GM11168 (cell line): ENCODE results near the gene LRRN2.
"Not testable (repeated sequence)": the region's sequence is repeated elsewhere in the genome, so short reads cannot be mapped to it uniquely, and the experiment has no call there.

Source experiments
- in situ Hi-C: fragments of 300-500 bp; cut with MboI; formaldehyde crosslinking; loops from one replicate; pipeline ENCODE4 v1.12.0; 2022; ENCODE audit warnings: low sequenced_read_pairs; ENCODE audit not compliant: unreplicated experiment

Gene LRRN2

DNA sequence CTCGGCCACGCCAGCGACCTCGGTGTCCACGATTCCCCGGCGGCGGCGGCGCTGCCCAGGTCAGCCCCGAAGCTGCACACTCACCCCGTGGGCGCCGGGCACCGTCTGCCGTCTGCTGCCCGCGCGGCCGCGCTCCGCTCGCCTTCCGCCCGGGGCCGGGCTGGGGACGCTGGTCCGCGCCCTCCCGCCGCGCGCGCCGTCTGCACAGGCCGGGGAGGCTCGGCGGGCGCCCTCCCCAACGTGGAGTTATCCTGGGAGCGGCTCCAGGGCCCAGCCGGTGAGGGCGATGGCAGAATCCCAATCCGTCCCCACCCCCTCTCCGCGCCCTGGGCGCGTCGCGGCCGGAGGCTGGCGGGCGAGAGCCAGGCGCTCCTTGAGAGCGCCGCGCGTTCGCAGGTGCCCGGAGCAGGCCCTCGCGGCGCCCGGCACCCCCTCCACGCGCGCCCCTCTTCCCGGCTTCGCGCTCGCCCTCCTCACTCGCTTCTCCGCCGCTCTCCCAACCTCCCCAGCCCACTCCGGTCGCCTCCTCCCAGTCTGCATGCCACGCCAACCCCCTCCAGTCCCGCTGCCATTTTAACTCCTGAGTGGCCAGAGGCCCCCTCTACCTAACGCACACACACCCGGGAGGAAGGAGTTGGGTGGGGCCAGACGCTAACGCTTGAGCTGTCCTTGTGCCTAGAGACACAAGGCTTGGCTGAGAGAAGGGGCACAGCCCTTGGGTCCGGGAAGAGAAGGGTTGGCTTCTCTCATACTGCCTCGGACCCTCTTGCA lies at the start of gene LRRN2:
Gene LRRN2 (minus strand): TSS at position 503 of the 771 bp plus-strand sequence. CDS start 65,746 bp downstream, outside the sequence.
- in situ Hi-C loops, result no loop called here

DNA sequence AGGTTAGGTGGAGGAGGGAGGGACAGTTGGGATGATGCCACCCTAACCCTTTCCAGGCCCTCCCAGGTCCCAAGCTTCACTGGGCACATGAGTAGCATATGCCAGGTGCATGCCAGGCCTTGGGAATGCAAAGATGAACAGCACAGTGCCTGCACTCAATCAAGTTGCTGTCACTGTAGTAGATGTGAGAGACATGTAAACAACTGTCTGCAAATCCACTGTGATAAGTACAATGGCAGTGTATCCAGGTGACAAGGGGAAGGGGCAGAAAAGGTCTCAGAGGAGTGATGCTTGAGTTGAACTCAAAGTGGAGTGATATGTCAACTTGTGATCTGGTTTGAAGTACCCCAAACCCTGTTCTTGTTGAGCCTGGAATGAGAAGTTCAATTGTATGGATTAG lies 49.5 kb upstream of the LRRN2 start:
- in situ Hi-C loops, result no loop called here

DNA sequence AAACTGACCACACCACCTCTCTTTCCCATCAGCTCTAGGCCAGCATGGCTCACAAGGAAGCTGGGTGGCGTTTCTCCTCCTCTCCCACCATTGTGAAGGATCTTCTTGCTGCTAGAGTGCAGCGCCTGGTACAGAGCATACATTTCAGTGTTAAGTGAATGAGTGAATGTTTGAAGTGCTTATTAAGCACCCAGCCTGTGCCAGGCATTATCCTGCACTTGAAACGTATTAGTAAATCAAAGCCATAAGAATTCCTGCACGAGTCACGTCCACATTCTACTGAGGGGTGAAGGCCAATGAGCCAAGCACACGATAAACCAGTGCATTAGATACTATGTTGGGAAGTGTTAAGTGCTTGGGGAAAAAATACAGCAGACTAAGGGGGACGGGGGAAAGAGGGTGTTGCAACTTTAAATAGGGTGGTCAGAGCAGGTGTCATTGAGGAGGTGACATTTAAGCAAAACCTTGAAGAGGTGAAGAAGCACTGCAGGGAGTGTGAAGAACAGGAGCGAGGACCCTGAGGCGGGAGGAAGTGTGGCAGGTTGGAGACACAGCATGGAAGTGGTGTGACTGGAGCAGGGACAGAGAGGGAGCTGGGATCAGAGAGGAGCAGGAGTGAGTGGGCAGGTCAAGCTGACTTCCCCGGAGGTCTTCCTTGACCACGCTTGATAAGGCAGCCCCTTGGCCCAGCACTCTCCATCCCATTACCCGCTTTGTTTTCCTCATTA lies 48.5 kb upstream of the LRRN2 start:
- in situ Hi-C loops, result no loop called here

DNA sequence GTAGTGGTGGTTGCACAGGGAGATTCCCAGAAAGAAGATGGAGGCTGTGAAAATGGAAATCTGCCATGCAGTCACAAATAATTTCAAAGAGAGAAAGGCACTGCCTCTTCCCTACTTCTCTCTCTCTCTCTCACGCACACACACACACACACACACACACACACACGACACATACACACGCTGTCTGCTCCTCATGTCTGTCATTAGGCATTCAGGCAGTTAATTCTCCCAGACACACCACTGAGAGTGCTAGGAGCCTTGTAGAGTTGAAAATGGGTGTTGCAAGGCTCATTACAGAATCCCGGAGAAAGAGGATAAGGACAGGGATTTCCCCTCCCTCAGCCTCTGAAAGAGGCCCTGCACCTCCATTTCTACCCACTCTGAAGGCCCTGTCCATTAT lies 47.8 kb upstream of the LRRN2 start:
- in situ Hi-C loops, result no loop called here

DNA sequence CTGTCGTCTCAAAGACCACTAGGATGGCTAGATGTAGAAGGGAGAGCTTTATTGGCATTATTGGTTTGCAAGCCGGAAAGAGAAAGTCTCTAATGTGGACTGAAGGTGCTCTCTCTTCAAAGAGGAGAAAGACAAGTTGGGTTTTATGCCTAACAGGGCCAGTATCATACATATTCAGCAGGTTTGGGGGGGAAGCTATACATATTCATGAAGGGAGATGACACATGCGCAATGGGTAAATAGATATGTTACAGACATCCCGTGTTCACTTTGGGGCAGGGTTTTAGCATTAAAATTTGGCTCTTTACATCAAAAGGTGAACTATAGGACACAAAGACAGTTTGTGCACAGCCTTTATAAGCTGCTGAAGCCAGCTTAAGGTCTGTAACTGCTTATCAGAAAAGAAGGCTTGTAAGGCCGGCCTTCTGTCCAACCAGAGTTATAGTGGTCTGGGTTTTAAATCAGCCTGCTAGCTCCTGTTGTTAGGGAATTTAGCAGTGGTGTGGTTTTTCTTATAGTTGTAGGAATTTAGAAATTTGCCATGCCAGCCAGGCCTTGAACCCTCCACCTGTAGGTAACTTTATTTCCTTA lies 46.5 kb upstream of the LRRN2 start:
- in situ Hi-C loops, result no loop called here

DNA sequence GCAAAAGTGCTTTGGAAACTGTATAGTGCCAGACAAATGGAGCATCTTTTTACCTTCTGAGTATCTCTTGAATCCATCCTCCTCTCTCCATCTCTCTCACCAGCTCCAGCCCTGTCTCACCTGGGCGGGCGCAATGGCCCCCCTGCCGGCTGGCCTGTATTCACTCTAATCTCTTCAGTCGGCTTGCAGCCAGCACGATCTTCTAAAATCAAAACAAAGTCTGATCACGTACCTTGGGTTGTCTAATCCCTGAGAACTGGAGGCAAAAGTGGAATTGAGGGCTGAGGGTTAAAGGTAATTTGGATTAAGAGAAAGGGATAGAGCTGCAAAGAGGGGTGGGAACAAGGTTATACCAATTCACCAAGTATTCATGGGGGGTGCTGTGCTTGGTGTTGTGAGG lies 46.0 kb upstream of the LRRN2 start:
- in situ Hi-C loops, result no loop called here

DNA sequence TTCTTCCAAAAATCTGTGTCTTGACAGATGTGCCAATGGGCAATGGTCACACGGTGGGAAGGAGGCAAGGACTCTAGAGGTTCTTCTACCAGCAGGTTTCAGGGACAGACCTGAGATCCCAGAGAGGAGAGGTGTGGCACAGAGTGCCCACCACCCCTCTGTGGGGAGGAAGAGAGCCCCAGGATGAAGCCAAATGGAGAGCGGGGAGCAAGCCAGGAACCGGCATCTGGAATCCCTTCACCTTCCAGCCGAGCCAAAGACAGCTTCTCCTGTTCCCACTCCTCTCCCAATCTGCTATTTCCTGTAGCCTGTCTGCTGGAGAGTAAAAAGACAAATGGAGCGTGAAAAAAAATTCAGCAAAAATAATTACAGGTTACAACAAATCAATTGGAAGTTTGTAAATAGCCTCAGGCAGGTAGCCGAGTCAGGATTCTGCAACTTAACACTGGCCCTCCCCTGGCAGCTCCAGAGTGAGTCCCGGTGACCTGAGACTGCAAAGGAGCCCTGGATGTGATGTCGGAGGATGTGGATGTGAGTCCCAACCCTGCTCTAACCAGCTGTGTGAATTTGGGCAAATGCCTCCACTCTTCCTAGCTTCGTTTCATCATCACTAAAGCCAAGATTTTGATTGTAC lies 45.4 kb upstream of the LRRN2 start:
- in situ Hi-C loops, result no loop called here

DNA sequence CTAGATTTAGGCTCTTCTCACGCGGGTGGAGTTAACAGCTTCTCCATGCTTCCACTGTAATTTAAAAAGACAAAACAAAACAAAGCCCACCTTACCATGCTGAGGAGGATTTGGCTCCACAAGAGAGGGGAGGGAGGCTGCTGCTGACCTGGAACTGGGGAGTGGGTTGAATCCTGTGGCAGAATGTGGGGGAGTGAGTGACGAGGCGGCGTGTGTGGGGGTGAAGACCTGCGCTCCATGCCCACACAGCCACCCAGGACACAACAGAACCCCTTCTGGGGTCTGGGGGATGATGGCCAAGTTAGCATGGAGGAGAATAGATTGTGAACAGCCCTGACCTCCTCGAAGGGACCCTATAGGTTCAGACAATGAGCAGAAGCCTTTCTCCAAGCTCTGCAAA lies 44.0 kb upstream of the LRRN2 start:
- in situ Hi-C loops, result no loop called here

DNA sequence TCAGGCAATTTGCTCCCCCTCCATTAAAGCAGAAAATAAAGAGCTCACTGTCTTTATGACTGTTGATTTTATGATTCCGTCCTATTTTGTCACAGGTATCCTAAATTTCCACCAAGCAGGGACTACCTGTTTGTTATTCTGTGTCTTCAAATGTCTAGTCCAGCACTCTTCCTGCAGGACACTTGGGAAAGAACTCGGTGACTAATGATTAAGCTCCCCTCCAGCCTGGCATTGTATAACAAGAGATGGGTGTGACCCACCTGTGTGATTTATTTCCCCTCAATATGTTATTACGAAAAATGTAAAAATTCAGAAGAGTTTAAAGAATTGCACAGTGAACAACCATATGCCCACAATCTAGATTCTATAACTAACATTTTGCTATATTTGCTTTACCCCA lies 42.9 kb upstream of the LRRN2 start:
- in situ Hi-C loops, result no loop called here

DNA sequence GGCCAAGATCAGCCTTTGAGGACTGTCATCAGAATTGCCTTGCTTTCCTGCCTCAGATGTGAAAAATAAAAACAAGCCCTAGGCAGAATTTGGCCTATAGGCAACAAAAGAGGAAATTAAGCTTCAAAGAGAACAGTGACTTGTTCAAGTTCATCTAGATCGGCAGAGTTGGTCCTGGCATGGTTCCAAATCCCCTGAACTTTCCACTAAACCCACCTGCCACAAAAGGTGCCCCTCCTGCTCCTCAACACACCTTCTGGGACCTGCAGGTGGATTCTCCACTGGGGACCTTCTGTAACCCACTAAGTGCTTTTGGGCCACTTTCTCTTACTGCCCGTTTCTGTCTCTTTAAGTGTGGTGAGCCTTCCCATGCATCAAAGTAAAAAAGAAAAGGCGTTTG lies 42.5 kb upstream of the LRRN2 start:
- in situ Hi-C loops, result no loop called here

DNA sequence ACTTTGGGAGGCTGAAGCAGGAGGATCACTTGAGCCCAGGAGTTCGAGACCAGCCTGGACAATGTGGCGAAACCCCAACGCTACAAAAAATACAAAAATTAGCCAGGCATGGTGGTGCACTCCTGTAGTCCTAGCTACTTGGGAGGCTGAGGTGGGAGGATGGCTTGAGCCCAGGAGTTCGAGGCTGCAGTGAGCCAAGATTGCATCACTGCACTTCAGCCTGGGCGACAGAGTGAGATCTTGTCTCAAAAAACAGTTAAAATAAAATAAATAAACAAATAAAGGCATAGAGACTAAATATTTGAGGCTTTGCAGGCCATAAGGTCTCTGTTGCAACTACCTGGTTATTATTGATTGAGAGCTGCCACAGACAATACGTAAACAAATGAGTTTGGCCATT lies 41.9 kb upstream of the LRRN2 start:
- in situ Hi-C loops, result not testable (repeated sequence)

DNA sequence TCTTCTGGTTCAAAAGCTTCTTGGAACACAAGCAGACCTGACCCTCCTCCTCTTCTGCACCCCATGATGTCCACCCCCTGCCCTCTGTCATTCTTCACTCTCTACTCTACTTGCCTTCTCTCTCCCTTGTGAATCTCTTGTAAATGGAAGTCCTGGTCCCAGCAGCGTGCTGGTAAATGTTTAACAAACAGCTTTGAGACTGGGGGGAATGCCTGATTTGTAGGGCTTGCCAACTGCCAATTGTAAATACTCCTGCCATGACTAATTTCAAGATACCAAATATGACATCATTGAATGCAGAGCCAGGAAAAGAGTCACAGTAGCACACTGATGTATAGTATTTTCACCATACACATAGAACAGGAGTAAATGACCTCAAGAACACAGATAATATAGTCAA lies 40.9 kb upstream of the LRRN2 start:
- in situ Hi-C loops, result no loop called here

DNA sequence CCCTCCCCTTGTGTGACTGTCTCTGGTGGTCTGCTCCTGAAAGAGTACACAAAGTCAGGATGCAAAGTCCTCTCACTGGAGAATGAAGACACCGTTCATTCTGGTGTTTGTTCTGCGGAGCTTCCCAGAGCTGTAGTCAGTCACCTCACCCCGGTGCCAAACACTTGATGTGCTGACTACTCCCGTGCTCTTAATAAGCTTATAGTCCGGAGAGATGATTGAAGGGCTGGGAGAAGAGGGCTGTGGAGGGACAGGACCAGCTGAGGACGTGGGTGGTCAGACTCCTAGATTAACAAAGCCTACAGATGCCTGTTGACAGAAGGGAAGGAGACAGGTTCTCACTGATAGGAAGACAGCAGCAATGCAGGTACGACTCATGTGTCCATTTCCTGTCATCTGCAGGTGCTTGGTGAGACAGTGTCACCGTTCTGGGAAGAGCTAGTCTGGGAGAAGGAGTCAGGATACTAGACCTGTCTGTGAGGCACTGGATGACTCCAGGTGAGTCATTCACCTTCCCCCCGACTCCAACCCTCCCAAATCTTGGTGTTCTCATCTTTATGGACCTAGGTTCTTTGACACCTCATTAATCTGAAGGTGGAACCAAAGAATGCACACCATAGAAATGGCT lies 40.4 kb upstream of the LRRN2 start:
- in situ Hi-C loops, result no loop called here

DNA sequence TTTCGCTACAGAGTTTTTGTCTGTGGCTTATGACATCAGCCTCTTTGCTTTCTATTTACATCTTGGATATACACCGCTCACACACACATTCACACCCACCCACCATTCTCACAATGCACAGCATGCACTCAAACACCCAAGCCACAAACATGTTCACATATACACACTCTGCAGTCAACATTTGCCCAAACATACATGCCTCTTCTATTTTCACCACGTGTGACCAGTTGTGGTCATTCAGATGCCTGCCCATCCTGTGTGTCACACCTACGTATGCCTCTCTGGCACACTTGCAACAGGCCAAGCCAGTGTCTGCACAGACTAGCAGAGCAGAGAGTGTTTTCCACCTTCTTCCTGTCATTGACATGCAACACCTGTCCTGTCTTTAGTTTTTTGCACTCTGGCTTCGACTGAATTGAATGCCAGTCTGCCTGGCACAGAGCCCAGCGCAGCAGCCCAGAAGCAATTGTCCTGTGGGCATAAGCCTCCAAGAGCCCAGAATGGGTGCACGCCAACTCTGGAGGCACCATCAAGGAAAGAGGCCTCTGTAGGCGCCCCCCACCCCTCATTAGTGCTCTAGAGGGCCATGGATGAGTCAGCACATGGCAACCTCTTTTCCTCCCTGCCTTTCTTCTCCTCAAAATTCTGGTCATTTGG lies 37.7 kb upstream of the LRRN2 start:
- in situ Hi-C loops, result no loop called here

DNA sequence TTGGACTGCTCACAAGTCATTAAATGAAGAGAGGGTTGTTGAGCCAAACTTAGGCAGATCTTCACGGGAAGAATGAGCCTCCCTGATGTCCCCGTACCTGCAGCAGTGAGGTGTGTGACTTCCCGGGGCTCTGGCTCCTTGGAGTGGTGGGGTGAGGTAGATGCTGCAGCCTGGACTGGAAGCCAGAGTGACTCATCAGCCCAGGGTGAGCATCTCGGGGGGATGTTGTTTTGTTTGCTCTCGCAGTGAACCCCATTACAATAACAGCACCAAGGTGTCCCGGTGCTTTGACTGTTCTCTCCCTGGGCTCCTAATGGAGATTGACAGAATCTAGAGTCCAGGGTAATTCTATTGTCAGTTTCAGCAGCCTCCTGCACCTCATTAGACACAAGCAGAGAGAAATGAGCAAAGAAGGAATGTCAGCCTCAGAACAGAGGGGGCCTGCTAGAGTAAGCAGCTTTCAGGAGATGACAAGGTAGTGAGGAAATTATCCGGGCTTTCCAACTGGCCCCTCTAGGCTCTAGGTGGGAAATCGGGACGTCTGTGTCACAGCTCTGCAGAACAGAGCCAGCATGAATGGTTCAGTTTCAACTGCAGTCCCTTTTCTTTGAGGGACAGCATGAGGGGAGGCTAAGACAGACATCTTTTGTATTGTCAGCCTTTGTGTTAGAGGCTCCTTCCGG lies 36.0 kb upstream of the LRRN2 start:
- in situ Hi-C loops, result no loop called here

DNA sequence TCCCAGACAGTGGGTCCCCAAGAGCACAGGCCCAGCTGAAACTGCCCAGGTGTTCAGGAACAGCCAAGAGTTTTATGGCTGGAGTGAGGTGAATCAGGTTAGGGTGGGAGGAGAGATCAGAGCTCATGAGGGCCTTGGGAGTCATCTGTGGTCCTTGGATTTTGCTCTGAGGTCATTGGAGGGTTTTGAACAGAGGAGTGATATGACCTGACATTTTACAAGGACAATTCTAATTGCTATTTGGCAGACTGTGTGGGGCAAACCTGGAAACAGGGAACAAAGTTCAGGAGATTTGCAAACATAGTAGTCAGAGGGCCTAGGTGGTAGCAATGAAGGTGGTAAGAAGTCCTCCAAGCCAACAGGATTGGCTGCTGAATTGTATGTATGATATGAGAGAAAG lies 31.1 kb upstream of the LRRN2 start:
- in situ Hi-C loops, result no loop called here

DNA sequence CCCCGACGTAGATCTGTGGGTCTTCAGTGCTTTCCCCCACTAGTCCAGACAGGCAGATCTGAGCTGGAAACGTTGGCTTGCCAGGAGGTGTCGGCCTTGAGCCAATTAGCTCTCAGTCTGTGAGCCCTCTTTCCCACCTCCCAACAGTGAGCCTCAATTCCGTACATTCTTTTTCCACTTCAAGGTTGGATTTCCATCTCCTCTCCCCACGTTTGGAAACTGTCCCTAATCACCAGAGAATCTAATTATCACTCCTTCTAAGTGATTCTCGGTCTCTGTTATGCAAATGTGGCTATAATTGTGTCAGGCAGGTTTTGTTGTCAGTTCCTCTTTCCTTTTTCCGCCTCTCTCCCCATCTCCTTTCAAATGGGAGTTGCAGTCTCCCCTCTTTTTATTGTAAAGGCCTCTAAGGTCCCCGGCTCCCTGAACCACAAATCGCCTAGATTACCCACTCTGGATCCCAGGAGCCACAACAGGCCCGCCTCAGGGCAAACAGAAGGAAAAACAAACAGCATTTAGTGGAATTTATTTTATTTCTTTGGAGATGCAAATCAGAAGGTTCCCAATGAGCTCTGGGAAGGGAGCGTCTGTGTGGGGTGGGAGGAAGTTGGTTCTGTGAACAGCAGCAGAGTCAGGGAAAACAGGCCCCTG lies 29.4 kb upstream of the LRRN2 start:
- in situ Hi-C loops, result no loop called here

DNA sequence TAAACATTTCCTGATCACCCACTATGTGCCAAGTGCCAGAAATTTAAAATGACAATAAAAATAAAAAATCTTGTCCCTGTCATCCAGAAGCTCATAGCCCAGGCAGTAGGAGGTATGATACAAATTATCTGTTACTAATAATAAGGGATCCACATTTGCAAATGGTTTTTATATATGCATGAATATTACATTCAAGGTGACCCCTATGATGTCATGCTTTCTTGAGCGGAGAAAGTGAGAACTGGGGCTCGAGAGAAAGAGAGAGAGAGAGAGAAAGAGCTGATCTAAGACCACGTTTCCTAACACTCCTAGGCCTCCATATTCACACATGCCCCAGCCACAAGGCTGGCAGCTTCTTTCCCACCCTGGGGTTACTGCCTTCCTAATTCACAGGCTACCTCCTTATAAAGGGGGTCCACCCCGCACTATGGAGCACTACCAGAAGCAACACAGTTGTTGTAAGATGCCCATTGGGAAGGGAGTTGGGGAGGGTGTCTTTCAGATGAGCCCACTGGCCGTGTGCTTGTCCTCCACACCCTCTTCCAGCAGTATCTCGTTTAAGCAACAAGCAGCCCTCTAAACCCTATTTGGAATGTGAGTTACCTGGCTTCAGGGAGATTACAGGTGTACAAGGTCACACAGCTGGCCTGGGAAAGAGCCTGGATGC lies 28.8 kb upstream of the LRRN2 start:
- in situ Hi-C loops, result no loop called here

DNA sequence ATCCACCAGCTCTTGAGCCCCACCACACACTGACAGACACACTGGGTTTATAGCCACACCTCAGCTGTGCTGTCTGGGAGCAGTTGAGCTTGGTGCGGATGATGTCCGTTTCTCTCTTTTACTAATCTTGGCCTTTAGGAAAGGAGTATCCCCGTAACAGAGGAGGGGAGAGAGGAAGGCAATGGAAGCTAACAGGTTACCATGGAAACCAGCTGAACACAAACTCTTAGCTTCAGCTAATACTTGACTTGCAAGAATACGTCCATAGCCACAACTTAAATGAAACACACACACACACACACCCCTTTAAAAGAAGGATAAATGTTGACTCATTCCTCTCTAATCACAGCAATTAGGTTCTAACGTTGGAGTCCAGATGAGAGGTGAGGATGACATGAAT lies 28.0 kb upstream of the LRRN2 start:
- in situ Hi-C loops, result no loop called here
